G401.6 (cell line): ENCODE data around the gene GUCY1A1.
"Not testable (repeated sequence)": the region's sequence is repeated elsewhere in the genome, so short reads cannot be mapped to it uniquely, and the experiment has no call there.

Experiments used
- FAIRE-seq: peaks from 2 replicates; lab custom pipeline; 2012; peaks lifted over from hg19 to GRCh38; lab: Jason Lieb, UNC

Gene GUCY1A1, protein sequence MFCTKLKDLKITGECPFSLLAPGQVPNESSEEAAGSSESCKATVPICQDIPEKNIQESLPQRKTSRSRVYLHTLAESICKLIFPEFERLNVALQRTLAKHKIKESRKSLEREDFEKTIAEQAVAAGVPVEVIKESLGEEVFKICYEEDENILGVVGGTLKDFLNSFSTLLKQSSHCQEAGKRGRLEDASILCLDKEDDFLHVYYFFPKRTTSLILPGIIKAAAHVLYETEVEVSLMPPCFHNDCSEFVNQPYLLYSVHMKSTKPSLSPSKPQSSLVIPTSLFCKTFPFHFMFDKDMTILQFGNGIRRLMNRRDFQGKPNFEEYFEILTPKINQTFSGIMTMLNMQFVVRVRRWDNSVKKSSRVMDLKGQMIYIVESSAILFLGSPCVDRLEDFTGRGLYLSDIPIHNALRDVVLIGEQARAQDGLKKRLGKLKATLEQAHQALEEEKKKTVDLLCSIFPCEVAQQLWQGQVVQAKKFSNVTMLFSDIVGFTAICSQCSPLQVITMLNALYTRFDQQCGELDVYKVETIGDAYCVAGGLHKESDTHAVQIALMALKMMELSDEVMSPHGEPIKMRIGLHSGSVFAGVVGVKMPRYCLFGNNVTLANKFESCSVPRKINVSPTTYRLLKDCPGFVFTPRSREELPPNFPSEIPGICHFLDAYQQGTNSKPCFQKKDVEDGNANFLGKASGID

DNA sequence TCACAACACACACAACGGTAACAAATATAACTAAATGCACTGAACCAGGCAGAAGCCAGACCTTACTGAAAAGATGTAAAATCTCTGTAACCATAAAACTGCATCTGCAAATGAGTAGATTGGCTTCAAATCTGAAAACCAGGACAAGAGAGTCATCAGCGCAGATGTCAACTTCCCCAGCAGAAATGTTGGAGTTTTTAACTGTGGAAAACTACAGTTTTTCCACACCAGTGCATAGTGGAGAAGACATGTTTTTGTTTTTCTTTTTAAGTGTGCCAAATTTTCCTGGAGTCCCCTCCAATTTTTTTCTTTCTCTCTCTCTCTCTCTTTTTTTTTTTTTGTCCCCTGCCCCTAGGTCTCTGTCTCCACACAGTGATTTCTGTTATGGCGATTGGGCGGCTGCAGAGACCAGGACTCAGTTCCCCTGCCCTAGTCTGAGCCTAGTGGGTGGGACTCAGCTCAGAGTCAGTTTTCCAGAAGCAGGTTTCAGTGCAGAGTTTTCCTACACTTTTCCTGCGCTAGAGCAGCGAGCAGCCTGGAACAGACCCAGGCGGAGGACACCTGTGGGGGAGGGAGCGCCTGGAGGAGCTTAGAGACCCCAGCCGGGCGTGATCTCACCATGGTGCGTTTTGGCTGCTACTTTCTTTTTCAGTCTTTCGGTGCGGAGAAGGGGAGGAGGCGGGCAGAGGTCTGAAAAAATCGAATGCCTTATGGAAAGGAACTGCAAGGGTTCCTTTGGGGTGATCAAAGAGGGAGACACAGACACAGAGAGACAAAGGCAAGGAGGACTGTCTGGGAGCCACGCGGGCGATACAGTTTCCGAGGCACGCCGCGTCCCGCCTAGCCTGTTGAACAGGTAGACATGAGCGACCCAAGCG is at the start of gene GUCY1A1:
Gene GUCY1A1, plus strand, starts transcription at position 505 of the 878 bp plus-strand sequence. CDS start 30,020 bp downstream, outside the sequence.
- FAIRE-seq = no peak

DNA sequence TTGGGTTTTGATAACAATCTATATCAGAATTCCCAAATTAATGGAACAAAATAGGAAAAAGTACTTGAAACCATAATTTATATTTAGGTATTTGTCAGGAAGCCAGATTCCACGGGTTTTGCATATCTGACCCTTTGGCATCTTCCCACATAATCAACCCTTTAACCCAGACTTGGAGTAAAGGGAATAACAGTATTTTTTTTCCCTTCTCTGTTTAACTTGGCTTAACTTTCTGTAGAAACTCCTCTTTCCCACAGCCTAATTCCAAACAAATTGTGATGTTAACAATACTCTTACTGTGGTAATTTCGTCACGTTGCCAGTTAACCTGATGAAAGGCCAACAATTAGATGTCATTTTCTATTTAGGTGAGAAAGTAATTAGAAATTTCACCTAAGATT is 49.4 kb upstream of the GUCY1A1 start:
- FAIRE-seq = no peak

DNA sequence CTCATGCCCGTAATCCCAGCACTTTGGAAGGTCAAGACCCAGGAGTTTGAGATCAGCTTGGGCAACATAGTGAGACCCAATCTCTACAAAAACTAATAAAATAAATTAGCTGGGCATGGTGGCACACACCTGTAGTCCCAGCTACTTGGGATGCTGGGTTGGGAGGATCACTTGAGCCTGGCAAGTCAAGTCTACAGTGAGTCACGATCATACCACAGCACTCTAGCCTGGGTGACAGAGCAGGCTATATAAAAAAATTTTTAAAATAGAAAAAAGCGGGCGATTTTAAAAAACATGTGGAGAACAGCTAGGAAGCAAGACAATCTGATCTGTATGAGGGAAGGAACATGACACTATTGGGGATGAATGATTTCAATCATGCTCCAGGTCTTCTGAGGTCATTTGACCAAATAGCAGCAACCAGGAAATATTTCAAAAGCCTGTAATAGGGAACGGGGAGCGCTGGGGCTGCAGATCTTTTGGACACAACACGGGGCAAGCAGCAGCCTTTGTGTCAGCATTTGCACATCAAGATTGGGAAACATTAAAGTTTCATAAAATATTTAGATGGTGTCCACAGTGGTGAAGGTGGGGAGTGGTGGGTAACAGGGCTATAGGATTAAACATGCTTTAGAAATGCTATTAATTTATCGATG is 48.3 kb upstream of the GUCY1A1 start:
- no peak for FAIRE-seq

DNA sequence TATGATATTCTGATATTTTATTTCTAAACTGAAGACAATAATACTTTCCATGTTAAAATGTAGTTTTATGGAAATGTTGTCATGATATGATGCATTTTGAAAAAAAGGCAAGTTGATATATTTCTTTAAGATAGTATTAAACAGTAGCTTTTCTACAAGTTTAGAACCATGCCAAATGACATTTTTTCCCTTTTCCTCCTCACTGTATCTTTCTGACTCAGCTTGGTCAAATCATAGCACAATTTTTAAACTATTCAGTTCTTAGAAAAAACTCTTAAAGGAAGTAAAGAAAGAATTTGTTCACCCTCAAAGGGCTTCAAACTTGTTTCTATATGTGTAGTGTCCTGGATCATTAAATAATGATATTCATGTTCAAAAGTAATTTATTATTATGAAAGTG is 46.0 kb upstream of the GUCY1A1 start:
- FAIRE-seq = no peak

DNA sequence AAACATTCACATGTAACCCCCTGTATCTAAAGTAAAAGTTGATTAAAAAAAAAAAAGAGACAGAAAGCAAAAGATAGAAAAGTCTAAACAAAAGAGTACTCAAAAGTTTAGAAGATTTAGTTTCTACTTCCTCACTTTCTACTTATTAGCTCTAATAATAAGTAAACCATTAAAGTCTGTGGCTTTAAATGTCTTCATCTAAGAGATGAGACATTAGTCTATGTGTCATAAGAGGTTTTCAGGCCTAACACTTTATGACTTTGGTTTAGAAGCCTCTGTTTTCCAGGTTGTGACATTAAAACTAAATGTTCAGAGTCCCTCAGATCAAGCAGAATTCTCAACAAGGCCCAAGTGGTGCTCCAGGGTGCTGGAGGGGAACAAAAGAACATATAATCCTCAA is 42.2 kb upstream of the GUCY1A1 start:
- no peak for FAIRE-seq

DNA sequence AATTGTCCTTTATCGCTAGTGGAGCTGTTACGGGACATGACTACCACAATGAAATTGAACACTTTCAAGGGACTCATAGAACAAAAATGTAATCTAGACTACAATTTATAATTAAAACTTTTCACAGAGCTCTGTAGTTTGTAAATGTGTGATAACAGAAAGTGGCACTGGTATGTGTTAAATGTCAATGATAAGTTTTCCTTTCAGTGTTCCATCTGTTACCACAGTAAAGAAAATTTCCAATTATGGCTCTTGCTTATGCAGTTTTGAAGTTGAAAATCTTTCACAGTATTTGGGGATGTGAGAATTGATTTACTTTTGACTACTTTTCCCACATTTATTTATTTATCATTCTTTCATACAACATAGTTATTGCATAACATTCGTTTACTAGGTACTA is 40.1 kb upstream of the GUCY1A1 start:
- FAIRE-seq = no peak

DNA sequence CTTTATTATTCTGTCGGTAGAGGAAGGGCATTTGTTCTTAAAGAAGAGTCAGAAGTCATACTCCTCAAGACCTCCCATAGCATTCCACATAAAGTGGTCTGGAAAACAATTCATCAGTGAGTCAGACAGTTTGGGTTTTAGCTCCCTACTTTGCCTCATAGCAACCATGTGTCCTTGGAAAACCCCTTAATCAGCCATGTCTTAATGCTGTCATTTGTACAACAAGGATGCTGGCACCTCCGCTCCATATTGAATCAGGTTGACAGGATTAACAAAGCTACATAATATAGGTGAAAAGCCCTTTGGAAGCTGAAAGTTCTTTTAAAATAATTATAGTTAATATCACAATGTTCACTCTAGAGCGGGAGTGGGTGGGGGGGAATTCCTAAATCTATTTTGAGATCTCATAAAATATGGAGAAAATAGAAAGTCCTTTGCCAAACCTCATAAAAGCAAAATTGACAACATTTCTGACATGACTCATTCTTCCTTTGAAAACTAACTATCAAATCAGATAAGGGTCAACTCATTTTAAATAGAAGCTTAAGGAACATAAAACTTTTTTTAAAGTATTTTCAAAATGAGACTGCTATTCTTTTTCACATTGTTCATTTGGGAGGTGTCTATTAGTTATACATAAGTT is 37.3 kb upstream of the GUCY1A1 start:
- no peak for FAIRE-seq

DNA sequence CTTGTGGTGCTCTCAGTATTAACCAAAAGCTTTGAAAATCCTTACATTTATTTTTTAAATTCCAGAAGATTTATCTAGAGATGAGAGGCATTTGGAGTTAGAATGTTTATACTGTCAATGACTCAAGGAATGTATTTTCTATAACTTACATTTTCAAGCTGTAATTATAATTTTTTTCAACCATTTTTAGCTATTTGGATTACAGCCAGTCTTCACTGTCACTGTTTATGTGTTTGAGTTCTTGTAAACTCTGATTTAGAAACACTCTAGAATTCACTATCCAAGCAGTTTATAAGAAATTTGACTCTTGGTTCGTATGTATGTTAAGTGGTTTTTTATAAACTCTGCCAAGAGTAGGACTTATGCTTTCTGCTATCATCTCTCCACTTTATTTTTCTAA is 36.7 kb upstream of the GUCY1A1 start:
- FAIRE-seq = no peak

DNA sequence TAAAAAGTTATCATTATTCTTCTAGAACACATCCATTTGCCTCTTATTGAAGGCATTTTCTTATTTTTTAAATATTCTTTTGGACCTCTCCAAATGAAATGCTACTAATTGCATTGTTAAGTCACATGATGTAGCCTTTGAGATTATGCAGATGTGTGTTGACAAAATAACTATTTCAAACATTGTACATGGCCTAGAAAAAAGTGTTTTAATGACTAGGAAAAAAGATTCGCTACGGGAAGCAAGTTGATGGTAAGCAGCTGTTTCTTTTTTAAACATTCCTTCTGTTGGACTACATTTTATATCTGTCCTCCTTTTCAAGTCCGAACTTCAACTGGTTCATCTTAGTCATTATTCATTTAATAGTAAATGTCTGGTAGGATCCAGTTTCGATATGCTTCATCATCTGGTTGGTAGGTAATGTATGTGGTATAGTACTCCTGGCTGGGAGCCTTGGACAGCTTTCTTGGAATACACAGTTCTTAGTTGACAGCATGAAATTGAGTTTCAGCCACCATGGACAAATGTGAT is 34.3 kb upstream of the GUCY1A1 start:
- FAIRE-seq = no peak

DNA sequence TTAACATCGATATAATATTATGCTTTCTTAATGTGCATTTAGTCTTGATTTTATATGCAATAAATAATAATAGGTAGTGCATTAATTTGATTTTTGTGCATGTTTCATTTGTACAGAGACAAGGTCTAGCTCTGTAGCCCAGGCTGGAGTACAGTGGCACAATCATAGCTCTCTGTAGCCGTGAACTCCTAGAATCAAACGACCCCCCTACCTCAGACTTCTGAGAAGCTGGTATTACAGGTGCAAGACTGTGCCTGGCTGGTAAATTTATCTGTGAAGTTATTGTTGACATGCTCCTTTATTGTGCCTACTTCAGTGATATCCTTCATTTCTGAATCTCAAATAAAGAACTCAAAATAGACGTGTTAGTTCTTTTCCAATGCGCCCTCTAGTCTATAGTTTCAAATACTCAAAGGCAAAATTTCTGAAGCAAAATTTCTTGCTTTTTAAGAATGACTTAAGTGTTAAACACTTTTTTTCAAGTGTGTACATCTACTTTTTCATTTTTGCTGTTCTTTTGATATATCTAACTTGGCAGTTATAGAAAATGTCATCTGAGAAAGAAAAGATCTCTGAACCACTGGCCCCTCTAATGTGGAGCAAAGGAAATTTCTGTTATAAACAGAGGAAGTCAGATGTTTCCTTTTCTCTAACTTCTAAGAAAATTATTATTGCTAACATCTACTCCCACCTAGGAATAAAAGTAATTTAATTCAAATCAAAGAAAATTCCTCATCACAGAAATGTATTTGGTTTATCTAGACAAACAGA is 28.3 kb upstream of the GUCY1A1 start:
- no peak for FAIRE-seq

DNA sequence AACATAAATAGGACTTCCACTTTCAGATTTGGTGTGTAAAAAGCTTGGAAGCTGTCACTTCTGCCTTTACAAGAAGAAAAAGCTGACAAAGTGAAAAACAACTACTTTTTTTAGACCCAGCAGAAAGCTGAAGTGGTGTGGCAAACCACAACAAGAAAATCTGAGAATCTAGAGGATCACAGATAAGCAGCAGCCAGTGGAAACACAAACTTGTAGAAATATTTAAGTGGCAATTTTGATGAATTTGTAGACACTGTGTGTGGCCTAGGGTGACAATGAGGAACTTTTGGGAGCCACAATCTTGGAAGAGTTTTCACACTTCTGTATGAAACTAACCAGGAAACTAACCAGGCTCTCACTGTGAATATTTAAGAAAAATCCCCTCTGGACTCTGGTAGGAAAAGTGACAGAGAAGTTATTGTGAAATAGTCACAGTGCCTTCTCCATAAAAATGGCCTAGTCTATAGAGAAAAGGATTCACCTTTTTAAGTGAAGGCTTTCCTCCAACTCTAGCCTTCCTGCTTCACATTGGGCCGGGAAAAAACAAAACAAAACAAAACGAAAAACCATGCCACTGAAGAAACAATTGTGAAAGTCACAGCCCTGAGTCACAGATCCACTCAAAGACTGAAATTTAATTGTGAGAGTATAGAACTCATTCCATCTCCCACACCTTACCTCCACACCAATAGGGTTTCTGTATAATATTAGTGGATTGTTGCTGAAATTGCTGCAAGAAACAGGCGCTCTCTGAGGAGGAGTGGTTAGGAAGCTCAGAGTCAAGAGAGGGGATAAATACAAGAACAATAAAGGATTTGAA is 26.7 kb upstream of the GUCY1A1 start:
- no peak for FAIRE-seq

DNA sequence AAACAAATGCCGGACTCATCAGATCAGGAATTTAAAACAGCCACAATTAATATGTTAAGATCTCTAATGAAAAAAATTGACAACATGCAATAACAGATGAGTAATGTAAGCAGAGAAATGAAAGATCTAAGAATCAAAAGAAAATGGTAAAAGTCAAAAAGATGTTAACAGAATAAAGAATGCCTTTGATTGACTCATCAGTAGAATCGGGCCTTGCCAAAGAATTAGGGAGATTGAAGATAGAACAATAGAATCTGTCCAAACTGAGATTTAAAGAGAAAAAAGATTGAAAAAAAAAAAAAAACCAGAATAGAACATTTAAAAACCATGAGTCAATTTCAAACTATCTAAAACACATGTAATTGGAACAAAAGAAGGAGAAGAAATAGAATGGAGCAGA is 25.9 kb upstream of the GUCY1A1 start:
- FAIRE-seq = no peak

DNA sequence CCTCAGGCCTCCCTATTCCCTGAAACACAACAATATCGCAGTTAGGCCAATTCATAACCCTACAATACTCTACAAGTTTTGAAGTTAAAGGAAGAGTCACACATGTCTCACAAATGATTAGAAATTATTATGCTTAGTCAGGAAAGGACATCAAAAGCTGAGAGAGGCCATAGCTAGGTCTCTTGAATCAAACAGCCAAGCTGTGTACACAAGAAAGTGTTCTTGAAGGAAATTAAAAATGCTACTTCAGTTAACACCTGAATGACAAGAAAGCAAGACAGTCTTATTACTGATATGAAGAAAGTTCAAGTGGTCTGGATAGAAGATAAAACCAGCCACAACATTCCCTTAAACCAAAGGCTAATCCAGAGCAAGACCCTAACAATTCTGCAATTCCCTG is 23.6 kb upstream of the GUCY1A1 start:
- no peak for FAIRE-seq

DNA sequence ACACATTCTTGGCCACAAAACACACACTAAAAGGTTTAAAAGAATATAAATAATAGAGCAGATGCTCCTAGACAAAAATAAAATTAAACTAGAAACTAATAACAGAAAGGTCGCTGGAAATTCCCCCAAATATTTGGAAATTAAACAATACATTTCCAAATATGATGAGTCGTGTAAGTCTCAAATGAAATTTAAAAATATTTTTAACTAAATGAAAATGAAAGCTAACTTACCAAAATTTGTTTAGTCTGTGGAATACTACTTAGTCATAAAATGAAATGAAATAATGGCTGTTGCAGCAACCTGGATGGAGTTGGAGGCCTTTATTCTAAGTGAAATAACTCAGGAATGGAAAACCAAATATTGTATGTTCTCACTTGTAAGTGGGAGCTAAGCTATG is 20.6 kb upstream of the GUCY1A1 start:
- FAIRE-seq = no peak

DNA sequence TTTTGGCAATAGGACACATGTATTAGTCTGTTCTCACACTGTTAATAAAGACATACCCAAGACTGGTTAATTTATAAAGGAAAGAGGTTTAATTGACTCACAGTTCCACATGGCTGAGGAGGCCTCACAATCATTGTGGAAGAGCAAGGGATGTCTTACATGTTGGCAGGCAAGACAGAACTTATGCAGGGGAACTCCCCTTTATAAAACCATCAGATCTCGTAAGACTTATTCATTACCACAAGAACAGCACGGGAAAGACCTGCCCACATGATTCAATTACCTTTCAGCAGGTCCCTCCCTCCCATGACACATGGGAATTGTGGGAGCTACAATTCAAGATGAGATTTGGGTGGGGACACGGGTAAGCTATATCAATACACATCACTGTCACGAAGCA is 15.9 kb upstream of the GUCY1A1 start:
- not testable (repeated sequence) for FAIRE-seq

DNA sequence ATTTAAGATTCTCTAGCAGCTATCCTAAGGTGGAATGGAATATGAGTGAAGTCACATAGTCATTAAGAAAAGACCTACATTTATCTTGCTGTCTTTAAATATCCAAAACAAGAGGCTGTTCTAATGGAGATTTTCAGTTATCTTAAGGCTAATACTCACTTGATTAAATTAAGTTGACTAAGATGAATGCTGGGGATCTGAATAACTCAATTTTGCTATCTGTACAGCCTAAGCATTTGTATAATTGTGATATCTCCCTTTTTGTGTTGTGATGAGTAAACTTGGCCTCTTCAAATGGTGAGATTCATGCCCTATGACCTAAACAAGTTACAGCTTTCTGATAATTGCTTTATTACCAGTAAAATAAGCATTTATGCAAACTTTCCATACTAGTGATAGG is 13.6 kb upstream of the GUCY1A1 start:
- FAIRE-seq = no peak

DNA sequence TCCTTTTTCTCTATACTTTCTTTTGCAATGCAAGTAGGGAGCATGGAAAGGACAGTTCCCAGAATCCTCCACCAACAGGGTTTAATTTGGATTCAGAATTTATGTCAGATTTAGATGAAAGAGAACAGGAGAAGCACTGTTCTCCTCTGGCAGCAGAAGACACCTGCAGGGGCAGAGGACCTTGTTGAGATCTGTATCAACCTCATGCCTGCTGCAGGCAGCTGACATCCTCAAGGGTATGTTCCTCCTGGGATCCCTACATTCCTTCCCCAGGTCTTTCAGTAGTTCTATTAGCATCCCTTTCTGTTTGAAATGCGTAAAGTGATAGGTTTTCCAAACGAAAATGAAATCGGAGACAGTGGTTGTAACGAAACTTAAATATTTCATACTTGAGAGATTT is 10.6 kb upstream of the GUCY1A1 start:
- no peak for FAIRE-seq

DNA sequence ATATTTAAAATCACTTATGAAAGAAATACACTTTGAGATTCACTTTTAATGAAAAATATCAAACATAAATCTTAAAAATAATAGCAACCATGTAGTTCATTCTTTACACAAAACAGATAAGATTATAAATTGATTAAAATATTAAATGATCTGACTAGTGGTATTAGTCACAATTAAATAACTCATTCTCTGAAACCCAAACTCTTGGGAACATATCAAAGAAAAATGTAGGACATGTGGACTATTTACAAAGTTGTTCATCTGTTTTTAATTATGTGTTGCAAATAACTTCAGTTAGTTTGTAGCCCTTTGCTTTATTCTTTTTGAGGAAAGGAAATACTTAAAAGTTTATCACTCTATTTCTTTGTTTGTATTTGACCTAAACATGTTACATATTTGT is 9.5 kb upstream of the GUCY1A1 start:
- FAIRE-seq = no peak

DNA sequence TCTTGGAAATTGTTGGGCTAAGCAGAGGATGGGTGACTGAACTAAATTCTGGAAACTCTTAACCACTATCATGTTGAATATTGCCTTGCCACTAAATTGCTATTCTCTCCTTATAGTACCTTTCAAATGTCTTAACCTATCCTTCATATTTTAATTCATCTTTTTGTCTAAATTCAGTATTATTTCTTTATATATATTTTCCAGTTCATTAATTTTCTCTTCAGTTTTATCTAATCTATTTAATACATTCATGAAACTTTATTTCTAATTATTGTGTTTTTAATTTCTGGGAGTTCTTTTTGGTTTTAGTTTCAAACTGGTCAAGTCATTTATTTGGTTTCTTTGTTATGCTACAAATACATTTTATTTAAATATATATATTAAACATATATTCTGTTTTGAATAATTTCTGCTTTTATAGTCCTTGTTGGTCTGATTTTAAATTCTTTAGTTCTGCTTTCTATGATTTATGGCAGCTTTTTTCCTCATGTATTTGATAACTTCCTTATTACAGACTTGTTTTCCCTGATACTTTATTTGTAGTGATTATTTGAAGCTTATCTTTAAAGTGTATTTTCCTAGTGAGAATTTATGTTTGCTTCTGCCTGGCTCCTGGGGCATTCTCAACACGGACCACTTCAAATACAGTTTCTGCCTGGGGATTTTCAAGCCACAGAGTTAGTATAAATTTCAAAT is 8.5 kb upstream of the GUCY1A1 start:
- FAIRE-seq = no peak
